ENCODE results near the gene ZNF219. TPM values are rescaled to one million over a fixed set of nuclear protein-coding genes. Genes with fewer than 3 reads are reported as not detected.

Gene ZNF219
- total and polyA plus RNA-seq, 12 donors: 14.3 to 169 (median 104) TPM

DNA sequence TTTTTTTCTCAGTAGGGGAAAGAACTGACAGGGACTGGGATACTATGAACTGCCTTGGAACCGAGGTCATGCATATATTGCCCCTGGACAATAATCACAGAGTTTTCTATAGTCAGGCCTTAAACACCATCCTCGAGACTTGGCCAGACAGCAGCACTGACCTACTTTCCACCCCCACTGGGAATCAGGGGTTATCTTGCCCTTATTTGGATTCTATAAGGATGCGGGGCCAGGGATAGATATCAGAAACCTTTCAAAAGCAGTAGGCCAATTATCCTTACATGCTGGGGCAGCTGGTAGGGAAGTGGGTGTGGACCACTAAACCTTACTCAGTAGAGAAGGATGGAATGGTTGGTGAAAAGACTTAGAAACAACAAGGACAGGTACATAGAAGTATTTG lies 2.0 kb downstream of the ZNF219 start:
- Histone ChIP-seq H3K4me1 (replicated peaks in 1 of 2) (peaks cover 25 to 50% of the 10 kb centered on the region in 2 donors), H3K27ac (peak overlapping the region in 3 of 5 donors; percentile 88 to 95 (median 89)), H3K9me3 (replicated peaks in 1 of 3) (no peaks in the 10 kb centered on the region), H3K4me3 (peak overlapping the region in 1 of 4 donors; percentile 76), H3K36me3 (replicated peaks in 1 of 2) (peaks cover 0 to 19% of the 10 kb centered on the region in 2 donors), H3K27me3 (no peaks in the 10 kb centered on the region)
- DNase-seq: peak in 1 of 7 donors; percentile 41
- 63 to 67% (median 64%) methylated on average over 3 of the region's 3 CpGs for WGBS, 4 donors
- no peak for TF ChIP-seq POLR2A (IDR thresholded peaks at IDR 0.05)
- TF ChIP-seq, protein P1, sequence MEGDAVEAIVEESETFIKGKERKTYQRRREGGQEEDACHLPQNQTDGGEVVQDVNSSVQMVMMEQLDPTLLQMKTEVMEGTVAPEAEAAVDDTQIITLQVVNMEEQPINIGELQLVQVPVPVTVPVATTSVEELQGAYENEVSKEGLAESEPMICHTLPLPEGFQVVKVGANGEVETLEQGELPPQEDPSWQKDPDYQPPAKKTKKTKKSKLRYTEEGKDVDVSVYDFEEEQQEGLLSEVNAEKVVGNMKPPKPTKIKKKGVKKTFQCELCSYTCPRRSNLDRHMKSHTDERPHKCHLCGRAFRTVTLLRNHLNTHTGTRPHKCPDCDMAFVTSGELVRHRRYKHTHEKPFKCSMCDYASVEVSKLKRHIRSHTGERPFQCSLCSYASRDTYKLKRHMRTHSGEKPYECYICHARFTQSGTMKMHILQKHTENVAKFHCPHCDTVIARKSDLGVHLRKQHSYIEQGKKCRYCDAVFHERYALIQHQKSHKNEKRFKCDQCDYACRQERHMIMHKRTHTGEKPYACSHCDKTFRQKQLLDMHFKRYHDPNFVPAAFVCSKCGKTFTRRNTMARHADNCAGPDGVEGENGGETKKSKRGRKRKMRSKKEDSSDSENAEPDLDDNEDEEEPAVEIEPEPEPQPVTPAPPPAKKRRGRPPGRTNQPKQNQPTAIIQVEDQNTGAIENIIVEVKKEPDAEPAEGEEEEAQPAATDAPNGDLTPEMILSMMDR (IDR thresholded peaks at IDR 0.05): no peak
- intact Hi-C loops (cut with DNase I): no loop called here

DNA sequence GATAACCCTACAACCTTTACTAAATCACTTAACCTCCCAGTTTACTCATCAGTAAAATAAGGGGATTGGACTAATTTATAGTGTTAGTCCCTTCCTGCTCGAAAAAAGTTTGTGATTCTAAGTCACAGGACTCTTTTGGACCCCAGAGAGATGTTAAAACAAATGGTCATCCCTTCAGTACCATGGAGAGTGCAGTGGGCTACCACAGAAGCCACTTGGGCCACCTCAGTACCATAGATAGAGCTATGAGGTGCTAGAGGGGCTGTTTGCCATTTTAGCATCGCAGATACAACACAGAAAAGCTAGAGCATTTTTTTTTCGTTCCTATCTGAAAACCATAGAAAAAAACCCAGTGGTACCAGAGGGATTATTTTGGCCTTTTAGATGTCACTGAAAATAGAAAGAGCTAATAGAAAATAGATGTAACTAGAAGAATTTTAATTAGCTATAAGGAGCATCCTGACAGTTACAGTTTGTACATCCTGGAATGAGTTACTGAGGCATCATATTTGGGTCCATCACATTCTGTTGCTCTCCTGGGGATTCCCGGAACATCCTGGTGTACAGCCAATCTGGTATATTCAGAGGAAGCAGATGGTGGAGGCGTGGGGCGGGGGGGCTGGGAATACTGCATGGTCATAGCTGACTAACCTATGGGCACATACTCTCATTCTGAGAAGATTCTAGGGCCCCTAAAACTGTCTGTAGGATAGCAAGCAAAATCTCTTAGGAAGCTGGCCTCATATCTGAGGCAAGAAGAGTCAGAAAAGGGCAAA lies 2.8 kb downstream of the ZNF219 start:
- TF ChIP-seq POLR2A (IDR thresholded peaks at IDR 0.05): no peak
- TF ChIP-seq, protein P1 (IDR thresholded peaks at IDR 0.05): no peak
- DNase-seq: peak in 1 of 7 donors; percentile 47
- no peak overlapping the region for H3K4me3 ChIP-seq
- intact Hi-C loops (cut with DNase I): no loop called here
- peaks cover 0 to 27% of the 10 kb centered on the region in 2 donors for H3K36me3 ChIP-seq (replicated peaks in 1 of 2)
- no peaks in the 10 kb centered on the region for H3K27me3 ChIP-seq
- H3K9me3 ChIP-seq (replicated peaks in 1 of 3): no peaks in the 10 kb centered on the region
- peak overlapping the region in 3 of 5 donors; percentile 88 to 95 (median 89) for H3K27ac ChIP-seq
- WGBS, 4 donors: 55 to 61% (median 59%) methylated on average over 6 of the region's 6 CpGs
- peaks cover 25 to 50% of the 10 kb centered on the region in 2 donors for H3K4me1 ChIP-seq (replicated peaks in 1 of 2)

DNA sequence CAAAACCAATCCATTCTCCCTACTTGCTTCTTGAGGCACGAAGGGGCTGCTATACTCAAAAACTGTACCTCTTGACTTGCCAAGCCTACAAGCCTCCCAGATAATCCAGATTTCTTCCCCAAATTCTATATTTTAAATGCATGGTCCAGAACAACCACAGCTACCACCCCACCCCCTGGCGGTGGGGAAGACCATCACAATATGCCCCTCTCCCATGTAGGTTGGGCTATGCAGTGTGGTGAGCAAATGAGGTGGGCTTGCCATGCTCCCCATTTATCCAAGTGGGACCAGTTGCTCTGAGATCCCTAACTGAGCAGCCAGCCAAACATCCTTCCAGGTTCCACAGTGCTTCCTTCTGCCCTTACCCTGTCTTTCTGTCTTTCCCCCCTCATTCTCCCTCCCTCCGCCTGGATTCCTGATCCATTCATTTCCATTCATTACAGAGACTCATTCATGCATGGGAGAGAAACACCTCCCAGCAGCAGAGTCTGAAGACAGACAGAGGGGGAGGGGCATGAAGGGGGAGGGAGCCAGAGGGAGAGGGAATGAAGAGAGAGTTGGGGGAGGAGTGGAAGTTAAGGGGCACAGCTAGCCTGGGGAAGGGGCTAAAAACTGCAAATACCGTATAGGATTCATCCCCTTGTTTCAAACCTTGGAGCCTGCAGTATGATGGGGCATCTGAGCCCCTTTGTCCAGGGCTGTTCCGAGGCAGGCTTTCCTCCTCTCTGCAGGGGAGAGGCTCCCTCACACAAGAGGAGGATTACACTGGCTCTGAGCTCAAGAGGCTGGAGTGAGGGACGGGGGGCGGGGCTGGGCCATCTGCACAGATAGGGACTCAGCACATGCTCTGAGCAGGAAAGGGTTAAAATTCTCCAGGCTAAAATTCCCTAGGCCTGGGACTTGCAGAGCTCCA lies 4.4 kb downstream of the ZNF219 start:
- H3K27me3 ChIP-seq: no peaks in the 10 kb centered on the region
- H3K9me3 ChIP-seq (replicated peaks in 1 of 3): no peaks in the 10 kb centered on the region
- no peak overlapping the region for H3K27ac ChIP-seq
- H3K4me3 ChIP-seq: no peak overlapping the region
- peak in 1 of 7 donors; percentile 53 for DNase-seq
- intact Hi-C loops (cut with DNase I): loop anchor here (5.0 kb wide), 2 partner anchors 72 to 77 kb away; no protein-coding TSS in a partner anchor
- 44 to 54% (median 48%) methylated on average over 6 to 7 of the region's 7 CpGs for WGBS, 4 donors
- H3K4me1 ChIP-seq (replicated peaks in 1 of 2): peaks cover 16 to 41% of the 10 kb centered on the region in 2 donors
- peaks cover 0 to 42% of the 10 kb centered on the region in 2 donors for H3K36me3 ChIP-seq (replicated peaks in 1 of 2)
- TF ChIP-seq, protein P1 (IDR thresholded peaks at IDR 0.05): no peak
- no peak for TF ChIP-seq POLR2A (IDR thresholded peaks at IDR 0.05)

DNA sequence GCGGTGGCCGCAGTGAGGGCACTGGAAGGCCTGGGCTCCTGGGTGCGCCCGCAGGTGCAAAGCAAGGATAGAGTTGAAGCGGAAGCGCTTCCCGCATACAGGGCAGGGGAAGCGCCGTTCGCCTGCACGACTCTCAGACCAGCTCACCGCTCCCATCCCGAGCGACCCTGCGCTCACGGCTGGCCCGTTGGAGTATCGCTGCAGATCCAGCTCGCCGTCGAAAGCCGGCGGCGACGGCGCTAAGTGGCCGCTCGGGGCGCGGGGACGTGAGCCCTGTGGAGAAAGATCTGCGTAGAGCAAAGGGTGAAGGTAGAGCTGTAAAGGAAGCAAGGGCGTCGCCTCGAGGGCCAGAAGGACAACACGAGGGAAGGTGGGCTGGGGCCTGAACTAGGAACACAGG lies 5.4 kb downstream of the ZNF219 start:
- DNase-seq: peak in 2 of 7 donors; percentile 25 to 56
- H3K4me3 ChIP-seq: no peak overlapping the region
- peaks cover 14 to 40% of the 10 kb centered on the region in 2 donors for H3K4me1 ChIP-seq (replicated peaks in 1 of 2)
- WGBS, 4 donors: 70 to 81% (median 76%) methylated on average over 21 to 36 of the region's 36 CpGs
- no peaks in the 10 kb centered on the region for H3K27me3 ChIP-seq
- no peak for TF ChIP-seq POLR2A (IDR thresholded peaks at IDR 0.05)
- TF ChIP-seq, protein P1 (IDR thresholded peaks at IDR 0.05): no peak
- no peak overlapping the region for H3K27ac ChIP-seq
- peaks cover 0 to 52% of the 10 kb centered on the region in 2 donors for H3K36me3 ChIP-seq (replicated peaks in 1 of 2)
- H3K9me3 ChIP-seq (replicated peaks in 1 of 3): no peaks in the 10 kb centered on the region
- intact Hi-C loops (cut with DNase I): loop anchor here (5.0 kb wide), 2 partner anchors 71 to 76 kb away; no protein-coding TSS in a partner anchor
